Adrenal gland (tissue), 12 donors: ENCODE results near the gene RUNX3. TPM values are rescaled to one million over a fixed set of nuclear protein-coding genes. Genes with fewer than 3 reads are reported as not detected.

Experiments used
- DNase-seq, 7 donors: peaks; one replicate each; pipeline ENCODE4 v3.0.0-alpha.2; 2019 to 2020
- H3K27ac ChIP-seq, 5 donors: fragments of 200-600 bp; sonication (generic) in 4 of 5; 1 replicate in 3 of 5; 2 replicates in 2 of 5; pipeline versions ENCODE4 v1.5.1 to v1.8.0; 2016 to 2020; ENCODE audit warnings: mild to moderate bottlenecking in 1 of 5
- H3K27me3 ChIP-seq: fragments of 200-600 bp; 2 replicates; pipeline ENCODE4 v1.8.0; 2021
- H3K36me3 ChIP-seq, 2 donors: fragments of 200-600 bp; replicated peaks in 1 of 2; 1 replicate in 1 of 2; 2 replicates in 1 of 2; pipeline versions ENCODE4 v1.5.1 to v1.8.0; 2018 to 2022
- H3K4me1 ChIP-seq, 2 donors: fragments of 200-600 bp; replicated peaks in 1 of 2; 1 replicate in 1 of 2; 2 replicates in 1 of 2; pipeline versions ENCODE4 v1.5.1 to v1.8.0; 2018 to 2021
- H3K4me3 ChIP-seq, 4 donors: fragments of 200-600 bp; sonication (generic) in 3 of 4; one replicate each; pipeline ENCODE4 v1.5.1; 2016 to 2018
- H3K9me3 ChIP-seq, 3 donors: fragments of 200-600 bp; sonication (generic) in 1 of 3; replicated peaks in 1 of 3; 1 replicate in 2 of 3; 2 replicates in 1 of 3; pipeline versions ENCODE4 v1.5.1 to v1.8.0; 2016 to 2021
- POLR2A ChIP-seq, 2 donors: fragments of 450-650 bp; IDR thresholded peaks; one replicate each; pipeline ENCODE4 v1.6.1; 2017; ENCODE audit warnings: antibody characterized with exemption in 2 of 2, mild to moderate bottlenecking in 2 of 2, moderate library complexity in 1 of 2
- WGBS, 4 donors: extraction: QIAGEN DNeasy Blood & Tissue Kit in 2 of 4; methylation state at CpG; one replicate each; pipeline versions ENCODE4 v1.1.5 to v1.1.7; 2013 to 2017; 5-methylcytosine and 5-hydroxymethylcytosine counted together
- intact Hi-C, 2 donors: fragments of 100-400 bp; cut with DNase I; formaldehyde crosslinking; loops; one replicate each; pipeline versions ENCODE4 v1.14.1 to v1.15.0; 2022 to 2023
- polyA plus RNA-seq, 3 donors: library from polyadenylated mRNA; stranded (reverse); fragments of 200-250 nt in 2 of 3; fragments of 350-450 nt in 1 of 3; fragmentation: Illumina TruSeq in 1 of 3; extraction: RNeasy Lipid Tissue Mini Kit (QIAGEN cat#74804) in 1 of 3; gene quantifications; one replicate each; pipeline ENCODE4 v1.2.3, GENCODE V29; 2013 to 2014
- total RNA-seq, 9 donors: library from RNA; depleted of rRNA in 4 of 9; stranded (reverse); fragments of >200 nt in 4 of 9; fragments of 120-200 nt in 1 of 9; fragmentation: NEBNext Ultra II Directional in 1 of 9; extraction: Animal tissue kit (Norgen Biotek cat#: 25700) in 1 of 9; gene quantifications; one replicate each; pipeline versions ENCODE4 v1.1.0 to v1.2.4, GENCODE V29; 2013 to 2023
- TF ChIP-seq, protein P1 (sequence below), 6 experiments: fragments of 450-650 bp in 4 of 6; fragments of 200-600 bp in 2 of 6; sonication (generic) in 1 of 6; IDR thresholded peaks; 1 replicate in 5 of 6; 2 replicates in 1 of 6; pipeline versions ENCODE4 v1.5.1 to v1.8.0; 2016 to 2021; ENCODE audit warnings: antibody characterized with exemption in 6 of 6, mild to moderate bottlenecking in 2 of 6, moderate library complexity in 1 of 6
- donor health status: healthy with polysubstance abuse.
- donor health status: Bipolar disorder and iron deficiency.
- donor health status: DM: yes; HTN: yes; CAD: no.
- donor health status: DM: no; HTN: no; CAD: no.
- donor health status: DM: no; HTN: no; CAD: no.
- donor health status: DM: yes; HTN: yes; CAD: no.

The RUNX3 gene
- total and polyA plus RNA-seq, 12 donors = 0.06 to 7.5 (median 2.7) TPM

DNA sequence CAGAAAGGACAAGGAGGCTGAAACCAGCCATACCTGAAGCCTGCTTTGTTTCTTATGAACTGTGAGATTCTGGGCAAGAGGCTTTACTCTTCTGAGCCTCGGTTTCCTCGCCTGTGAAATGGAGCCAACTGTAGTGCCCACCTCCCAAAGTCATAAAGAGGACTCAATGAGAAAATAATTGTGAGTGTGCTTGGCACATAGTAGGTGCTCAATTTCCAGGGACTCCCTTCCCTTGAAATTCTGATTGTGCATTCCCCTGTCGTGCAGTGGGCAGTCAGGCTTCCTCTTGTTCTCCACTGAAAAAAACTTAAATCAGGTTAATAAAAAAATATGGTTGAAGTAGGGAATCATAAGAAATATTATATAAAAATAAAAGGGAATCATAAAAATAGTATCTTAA is 37.5 kb upstream of the RUNX3 start:
- H3K4me3 ChIP-seq = no peak overlapping the region
- H3K36me3 ChIP-seq = no peaks in the 10 kb centered on the region
- no peaks in the 10 kb centered on the region for H3K9me3 ChIP-seq
- no peak overlapping the region for H3K27ac ChIP-seq
- intact Hi-C loops = no loop called here
- H3K4me1 ChIP-seq = no peaks in the 10 kb centered on the region
- 82 to 87% (median 84%) methylated on average over 3 of the region's 3 CpGs for WGBS, 4 donors
- DNase-seq = no peak
- no peaks in the 10 kb centered on the region for H3K27me3 ChIP-seq
- TF ChIP-seq, protein P1, sequence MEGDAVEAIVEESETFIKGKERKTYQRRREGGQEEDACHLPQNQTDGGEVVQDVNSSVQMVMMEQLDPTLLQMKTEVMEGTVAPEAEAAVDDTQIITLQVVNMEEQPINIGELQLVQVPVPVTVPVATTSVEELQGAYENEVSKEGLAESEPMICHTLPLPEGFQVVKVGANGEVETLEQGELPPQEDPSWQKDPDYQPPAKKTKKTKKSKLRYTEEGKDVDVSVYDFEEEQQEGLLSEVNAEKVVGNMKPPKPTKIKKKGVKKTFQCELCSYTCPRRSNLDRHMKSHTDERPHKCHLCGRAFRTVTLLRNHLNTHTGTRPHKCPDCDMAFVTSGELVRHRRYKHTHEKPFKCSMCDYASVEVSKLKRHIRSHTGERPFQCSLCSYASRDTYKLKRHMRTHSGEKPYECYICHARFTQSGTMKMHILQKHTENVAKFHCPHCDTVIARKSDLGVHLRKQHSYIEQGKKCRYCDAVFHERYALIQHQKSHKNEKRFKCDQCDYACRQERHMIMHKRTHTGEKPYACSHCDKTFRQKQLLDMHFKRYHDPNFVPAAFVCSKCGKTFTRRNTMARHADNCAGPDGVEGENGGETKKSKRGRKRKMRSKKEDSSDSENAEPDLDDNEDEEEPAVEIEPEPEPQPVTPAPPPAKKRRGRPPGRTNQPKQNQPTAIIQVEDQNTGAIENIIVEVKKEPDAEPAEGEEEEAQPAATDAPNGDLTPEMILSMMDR (IDR thresholded peaks at IDR 0.05) = no peak
- no peak for TF ChIP-seq POLR2A (IDR thresholded peaks at IDR 0.05)

GRCh38 chr1:24966724-24967346 is 36.8 kb upstream of the RUNX3 start:
- Histone ChIP-seq H3K36me3 (no peaks in the 10 kb centered on the region), H3K4me3 (no peak overlapping the region), H3K27me3 (no peaks in the 10 kb centered on the region), H3K9me3 (no peaks in the 10 kb centered on the region), H3K4me1 (no peaks in the 10 kb centered on the region), H3K27ac (no peak overlapping the region)
- intact Hi-C loops = no loop called here
- TF ChIP-seq, protein P1 (IDR thresholded peaks at IDR 0.05) = no peak
- no peak for TF ChIP-seq POLR2A (IDR thresholded peaks at IDR 0.05)
- WGBS, 4 donors = 55 to 67% (median 58%) methylated on average over 6 to 8 of the region's 8 CpGs
- peak in 4 of 7 donors; percentile 27 to 53 (median 48) for DNase-seq

DNA sequence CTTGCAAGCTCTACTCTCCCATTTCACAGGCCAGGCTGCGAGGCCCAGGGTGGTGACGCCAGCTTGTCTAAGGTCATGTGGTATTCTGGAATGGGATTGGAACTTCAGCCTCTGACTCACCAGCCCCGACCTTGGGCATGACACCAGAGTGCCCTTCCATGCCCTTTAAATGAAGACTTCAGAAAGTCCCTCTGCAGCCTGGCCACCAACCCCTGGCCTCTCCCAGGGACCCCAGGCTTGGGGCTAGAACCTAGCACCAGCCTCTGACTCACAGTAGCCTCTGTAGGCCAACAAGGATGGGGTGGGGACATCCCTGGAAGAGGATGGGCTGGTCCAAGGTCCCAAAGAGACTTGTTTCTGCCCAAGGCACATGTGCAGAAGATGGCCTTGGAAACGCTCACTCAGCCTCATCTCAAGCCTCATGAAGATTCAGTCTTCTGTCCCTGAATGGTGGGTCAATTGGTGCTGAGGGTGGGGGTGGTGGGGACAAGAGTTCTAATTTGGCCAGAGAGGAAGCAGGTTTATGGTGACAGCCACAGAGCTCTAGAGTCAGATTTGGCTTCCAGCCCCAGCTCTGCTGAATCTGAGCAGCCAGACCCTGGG is 36.1 kb upstream of the RUNX3 start:
- TF ChIP-seq, protein P1 (IDR thresholded peaks at IDR 0.05) = no peak
- 38 to 63% (median 50%) methylated on average over 3 to 4 of the region's 4 CpGs for WGBS, 4 donors
- H3K9me3 ChIP-seq = no peaks in the 10 kb centered on the region
- DNase-seq = no peak
- H3K4me3 ChIP-seq = no peak overlapping the region
- no peaks in the 10 kb centered on the region for H3K27me3 ChIP-seq
- no peaks in the 10 kb centered on the region for H3K36me3 ChIP-seq
- no peaks in the 10 kb centered on the region for H3K4me1 ChIP-seq
- intact Hi-C loops = no loop called here
- H3K27ac ChIP-seq = no peak overlapping the region

GRCh38 chr1:24965571-24965930 is 35.5 kb upstream of the RUNX3 start:
- intact Hi-C loops = no loop called here
- no peak for DNase-seq
- no peaks in the 10 kb centered on the region for H3K4me1 ChIP-seq
- no peak overlapping the region for H3K27ac ChIP-seq
- no peak for TF ChIP-seq POLR2A (IDR thresholded peaks at IDR 0.05)
- TF ChIP-seq, protein P1 (IDR thresholded peaks at IDR 0.05) = no peak
- H3K4me3 ChIP-seq = no peak overlapping the region
- H3K27me3 ChIP-seq = no peaks in the 10 kb centered on the region
- no peaks in the 10 kb centered on the region for H3K9me3 ChIP-seq
- H3K36me3 ChIP-seq = no peaks in the 10 kb centered on the region
- 84 to 96% (median 94%) methylated on average over 4 to 10 of the region's 10 CpGs for WGBS, 4 donors
